T-helper 2 cell treated with Interferon-gamma antibody and Interleukin-4, amounts not matched to agents 100 ng/mL and 5 ng/mL, for 36 hours (primary cell): Measurements from ENCODE around the gene PRDM16. TPM values are rescaled to one million over a fixed set of nuclear protein-coding genes. Genes with fewer than 3 reads are reported as not detected.

ENCODE experiments used
- intact Hi-C: fragments of 100-400 bp; cut with micrococcal nuclease; formaldehyde crosslinking; loops from one replicate; pipeline ENCODE4 v1.15.1; 2023
- total RNA-seq: library from RNA; stranded (reverse); gene quantifications from 2 replicates; pipeline ENCODE4 v1.2.3, GENCODE V29; 2022

The PRDM16 gene
- total RNA-seq, 1 donor from 2014 or later: not detected

DNA sequence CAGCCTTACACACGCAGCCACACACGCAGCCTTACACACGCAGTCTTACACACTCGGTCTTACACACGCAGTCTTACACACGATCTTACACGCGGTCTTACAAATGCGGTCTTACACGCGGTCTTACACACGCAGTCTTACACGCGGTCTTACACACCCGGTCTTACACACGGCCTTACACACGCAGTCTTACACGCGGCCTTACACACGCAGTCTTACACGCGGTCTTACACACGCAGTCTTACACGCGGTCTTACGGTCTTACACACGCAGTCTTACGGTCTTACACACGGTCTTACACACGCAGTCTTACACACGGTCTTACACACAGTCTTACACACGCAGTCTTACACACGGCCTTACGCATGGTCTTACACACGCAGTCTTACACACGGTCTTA lies 111.9 kb downstream of the PRDM16 start:
- intact Hi-C loops: no loop called here

GRCh38 chr1:3181956-3182355 lies 113.0 kb downstream of the PRDM16 start:
- intact Hi-C loops: no loop called here

DNA sequence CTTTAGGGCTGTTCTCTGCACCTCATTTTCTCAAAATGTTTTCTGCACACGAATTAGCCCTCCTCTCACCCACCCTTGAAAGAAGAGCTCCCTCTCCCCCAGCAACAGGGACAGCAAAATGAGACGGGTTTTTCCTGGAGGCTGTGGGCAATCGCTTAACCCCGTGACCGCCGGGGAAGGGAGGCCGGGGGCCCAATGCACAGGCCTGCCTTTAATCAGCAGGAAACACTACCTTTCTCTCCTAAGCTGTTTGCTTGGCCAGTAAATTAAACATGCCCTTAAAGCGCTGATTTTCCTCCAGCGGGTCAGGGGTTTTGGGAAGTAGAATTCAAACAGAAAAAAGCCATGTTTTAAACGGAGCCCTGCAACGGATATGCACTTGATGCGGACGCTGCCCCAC lies 114.4 kb downstream of the PRDM16 start:
- intact Hi-C loops: no loop called here

DNA sequence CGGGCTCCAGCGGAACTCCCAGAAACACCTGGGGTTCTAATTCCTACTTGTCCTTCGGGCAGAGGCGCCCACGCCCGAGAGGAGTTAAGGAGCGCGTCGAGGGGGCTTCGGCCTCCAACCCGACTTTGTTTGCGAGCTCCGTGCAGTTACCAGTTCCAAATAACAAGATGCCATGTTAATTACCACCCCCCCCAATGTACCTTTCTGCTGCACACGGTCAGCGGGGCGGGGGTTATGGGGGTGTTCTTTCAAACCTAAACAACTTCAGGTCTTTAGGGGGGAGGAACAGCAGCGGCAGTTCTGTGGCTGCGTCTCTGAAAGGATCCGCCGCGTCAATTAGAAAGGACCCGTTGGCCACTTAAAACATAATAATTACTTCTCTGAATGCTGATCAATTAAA lies 114.8 kb downstream of the PRDM16 start:
- intact Hi-C loops: no loop called here

- intact Hi-C loops: no loop called here
These were observed 115.7 kb downstream of the PRDM16 start for GRCh38 chr1:3184666-3185065.

DNA sequence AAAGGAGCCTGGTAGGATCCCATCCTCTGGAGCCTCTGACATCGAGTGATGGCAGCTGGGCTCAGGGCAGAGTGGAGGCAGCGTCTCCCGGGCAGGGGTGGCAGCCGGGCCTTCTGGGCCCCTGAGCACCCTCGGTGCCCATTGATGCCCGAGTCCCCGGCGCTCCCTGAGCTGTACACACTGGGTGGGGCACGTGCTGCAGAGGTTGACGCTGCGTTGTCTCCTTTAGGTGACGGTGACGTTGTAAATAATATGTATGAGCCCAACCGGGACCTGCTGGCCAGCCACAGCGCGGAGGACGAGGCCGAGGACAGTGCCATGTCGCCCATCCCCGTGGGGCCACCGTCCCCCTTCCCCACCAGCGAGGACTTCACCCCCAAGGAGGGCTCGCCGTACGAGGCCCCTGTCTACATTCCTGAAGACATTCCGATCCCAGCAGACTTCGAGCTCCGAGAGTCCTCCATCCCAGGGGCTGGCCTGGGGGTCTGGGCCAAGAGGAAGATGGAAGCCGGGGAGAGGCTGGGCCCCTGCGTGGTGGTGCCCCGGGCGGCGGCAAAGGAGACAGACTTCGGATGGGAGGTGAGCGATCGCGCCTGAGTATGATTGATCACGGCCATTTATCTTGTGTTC lies 117.0 kb downstream of the PRDM16 start:
- intact Hi-C loops: no loop called here

DNA sequence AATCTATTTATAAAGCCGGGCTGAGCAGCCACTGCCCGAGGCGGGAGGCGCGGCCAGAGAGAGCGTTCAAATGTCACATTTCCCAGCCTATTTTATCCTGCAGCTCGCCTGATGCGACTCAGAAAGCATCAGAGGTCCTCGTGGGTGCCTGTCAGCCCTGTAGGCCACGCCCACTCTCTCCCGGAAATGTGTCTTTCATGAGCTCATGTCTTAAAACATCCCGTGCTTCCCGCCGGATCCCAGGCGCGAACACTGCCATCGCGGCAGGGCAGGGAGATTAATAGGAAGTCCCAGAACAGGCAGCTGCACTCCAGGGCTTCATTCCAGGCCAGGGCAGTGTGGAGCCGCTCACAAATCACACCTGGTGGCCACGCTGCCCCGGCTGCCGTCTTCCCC lies 117.5 kb downstream of the PRDM16 start:
- intact Hi-C loops: no loop called here

DNA sequence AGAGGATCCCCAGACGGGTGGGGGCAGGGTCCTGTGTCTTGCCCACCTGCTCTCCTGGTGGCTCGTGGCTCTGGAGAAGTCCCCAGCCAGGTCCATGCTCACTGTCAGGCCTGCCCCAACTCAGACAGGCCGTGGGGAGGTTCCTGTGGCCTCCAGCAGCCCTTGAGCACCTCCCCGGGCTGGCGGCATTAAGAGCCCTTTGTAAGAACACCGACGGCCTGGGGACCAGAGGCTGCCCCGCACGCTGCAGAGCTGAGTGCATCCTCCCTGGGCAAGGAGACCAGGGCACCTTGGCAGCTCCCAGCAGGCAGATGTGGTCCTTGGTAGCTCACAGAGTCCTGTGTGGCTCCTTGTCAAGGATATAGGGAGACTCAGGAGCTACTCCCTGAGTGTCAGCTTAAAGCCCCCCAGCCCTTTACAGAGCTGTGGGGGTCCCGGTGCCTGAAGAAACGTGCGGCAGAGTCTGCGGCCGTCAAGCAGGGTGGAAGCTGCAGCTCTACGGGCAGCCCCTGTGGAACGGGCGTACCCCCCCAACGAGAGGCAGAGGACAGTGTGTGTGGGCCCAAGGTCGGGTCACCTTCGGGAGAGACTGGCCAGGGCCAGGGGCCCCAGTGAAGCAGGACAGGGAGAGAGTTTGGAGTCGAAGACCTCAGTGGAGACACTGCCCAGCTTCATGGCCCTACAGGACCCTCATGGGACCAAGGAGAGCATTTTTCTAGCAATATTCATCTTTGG lies 118.6 kb downstream of the PRDM16 start:
- intact Hi-C loops: no loop called here

DNA sequence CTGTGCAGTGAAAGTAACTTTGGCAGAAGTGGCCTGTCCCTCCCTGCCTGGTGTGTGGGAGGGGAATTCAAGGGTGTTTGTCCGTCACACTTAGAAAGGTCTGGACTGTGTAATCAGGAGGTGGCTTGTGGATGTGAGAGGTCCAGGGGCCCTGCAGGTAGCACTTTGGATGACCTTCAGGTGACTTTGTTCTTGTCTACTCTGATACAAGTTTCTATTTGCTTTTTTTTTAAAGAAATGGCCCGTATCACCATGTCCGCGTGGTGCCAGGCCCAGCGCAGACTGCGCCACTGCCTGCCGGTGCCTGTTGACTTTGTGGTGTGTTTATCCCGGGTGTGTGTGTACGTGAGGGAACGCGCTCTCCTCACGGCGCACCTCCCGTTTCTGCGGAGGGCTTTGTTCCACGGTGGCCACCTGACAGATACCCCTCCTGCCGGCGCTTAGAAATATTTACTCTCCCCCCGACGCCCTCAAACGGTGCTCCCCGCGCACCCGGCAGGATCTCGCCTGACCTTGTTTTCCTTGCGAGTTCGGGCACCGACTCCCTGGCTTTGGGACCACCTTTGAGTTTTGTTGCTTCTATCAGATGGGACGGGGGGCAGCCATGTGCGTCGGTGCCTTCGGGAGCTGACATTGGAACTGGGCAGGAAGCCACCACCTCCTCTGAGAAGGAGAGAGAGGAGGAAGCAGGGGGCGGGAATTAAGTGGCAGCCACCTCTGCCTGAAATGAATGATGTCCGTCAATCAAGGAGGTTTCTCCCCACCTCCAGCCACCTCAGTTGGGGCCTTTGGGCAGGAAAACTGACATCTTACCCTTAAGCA lies 119.4 kb downstream of the PRDM16 start:
- intact Hi-C loops: no loop called here

- intact Hi-C loops: no loop called here
These were observed 121.4 kb downstream of the PRDM16 start for GRCh38 chr1:3190256-3191041.

DNA sequence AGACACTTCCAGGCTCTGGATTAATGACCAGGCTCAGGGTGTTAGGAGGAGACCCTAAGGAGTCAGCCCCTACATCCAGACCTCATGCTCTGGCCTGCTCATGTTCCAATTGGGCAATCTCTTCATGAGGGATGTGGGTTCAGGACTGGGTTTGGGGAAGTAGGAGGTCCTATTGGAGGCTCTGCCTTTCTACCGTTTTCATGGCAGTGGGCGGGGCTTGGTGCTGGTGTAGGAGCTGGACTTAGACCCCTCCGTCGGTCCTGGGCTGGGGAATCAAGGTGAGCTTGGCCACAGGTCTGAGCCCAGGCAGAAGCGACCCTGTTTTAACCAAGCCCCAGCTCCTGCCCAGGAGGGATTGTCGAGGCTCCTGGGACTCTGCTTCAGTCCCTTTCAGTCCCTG lies 123.4 kb downstream of the PRDM16 start:
- intact Hi-C loops: no loop called here

DNA sequence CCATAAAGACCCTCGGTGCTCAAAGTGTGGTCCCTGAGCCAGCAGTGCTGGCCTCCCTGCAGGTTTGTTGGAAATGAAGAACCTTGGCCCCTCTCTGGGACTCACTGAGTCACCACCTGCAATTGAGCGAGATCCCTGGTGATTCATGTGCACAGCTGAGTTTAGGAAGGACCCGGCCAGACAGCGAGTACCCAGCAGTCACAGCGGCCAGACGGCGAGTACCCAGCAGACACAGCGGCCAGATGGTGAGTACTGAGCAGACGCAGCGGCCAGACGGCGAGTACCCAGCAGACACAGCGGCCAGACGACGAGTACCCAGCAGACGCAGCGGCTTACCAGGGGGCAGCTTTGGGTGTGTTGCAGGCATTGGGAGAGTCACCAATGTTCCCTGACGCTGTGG lies 123.8 kb downstream of the PRDM16 start:
- intact Hi-C loops: no loop called here

DNA sequence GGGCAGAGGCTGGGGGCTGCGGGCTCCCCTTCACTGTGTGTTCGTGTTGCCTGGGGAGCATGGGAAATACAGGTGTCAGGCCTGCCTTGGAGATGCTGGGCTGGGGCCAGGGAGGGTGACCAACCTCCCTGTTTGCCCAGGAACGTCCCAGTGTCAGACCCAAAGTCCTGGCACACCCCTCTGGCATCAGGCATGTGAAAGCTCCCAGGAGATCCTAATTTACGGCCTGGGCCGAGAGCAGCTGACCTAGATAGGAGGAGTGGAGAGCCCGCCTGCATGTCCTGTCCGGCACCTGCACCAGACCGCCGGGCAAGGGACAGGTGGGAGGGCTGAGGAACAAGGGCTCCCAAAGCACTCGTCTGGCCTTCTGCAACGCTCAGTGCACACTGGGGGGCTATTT lies 124.8 kb downstream of the PRDM16 start:
- intact Hi-C loops: no loop called here

DNA sequence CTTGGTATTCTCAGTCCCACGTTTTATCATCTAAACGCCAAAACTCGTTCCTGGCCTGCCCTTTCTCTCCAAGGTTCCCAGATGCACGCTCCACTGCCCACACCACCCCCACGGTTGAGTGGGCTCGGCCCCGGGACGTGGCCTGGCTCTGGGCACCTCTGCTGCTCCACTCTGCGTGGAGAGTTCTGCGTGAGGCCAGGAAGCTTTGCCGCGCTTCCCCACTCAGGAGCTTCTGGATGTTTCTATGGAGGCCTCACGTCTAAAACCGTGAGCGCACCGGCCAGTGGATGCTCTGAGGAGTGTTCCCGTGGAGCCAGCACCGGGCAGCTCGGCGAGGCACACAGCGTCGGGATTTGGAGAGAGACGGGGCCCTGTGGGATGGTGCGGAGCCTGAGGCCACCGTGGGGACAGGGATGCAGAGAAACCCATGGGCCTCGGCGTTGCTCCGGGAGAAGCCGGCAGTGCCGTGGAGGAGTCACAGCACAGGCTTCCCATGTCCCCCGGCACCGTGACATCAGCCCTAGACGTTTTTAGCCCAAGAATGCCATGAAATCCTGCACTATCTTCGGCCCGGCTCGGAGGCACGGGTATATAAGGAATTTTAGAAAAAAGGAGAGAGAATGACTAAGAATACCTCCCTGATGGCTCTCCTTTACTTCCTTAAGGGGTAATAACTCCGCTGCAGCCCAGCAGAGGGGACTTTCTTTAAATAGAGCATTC lies 125.9 kb downstream of the PRDM16 start:
- intact Hi-C loops: no loop called here

- intact Hi-C loops: no loop called here
These were observed 126.4 kb downstream of the PRDM16 start for GRCh38 chr1:3195480-3195815.

- intact Hi-C loops: no loop called here
These were observed 127.0 kb downstream of the PRDM16 start for GRCh38 chr1:3195966-3196515.

DNA sequence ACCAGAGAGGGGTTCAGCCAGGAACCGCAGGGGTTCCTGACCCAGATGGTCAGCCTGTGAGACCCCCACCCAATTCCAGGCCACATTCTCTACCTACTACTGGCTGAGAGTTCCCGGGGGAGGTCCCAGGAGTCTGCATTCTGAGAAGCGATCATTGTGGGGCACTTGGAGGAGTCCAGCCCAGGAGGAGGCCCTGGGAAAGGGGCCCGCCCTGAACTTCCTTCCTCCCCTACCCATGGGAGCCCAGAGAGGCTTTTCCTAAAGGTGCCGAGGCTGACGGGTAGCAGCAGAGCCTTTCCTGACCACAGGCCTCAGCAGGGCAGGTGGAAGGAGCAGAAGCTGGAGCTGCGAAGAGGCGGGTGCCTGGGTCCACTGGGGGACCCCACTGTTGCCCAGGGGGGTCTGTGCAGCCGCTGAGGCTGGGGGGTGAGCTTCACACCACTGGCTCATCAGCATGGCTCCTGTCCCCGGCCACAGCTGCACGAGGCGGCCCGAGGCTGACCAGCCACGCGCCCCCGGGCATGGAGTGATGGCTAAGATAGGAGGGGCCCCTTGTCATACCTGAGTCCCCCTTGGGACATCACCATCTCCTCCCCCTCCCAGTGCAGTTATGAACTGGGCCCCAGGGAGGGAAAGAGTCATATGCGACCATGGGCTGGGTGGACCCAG lies 127.7 kb downstream of the PRDM16 start:
- intact Hi-C loops: no loop called here

DNA sequence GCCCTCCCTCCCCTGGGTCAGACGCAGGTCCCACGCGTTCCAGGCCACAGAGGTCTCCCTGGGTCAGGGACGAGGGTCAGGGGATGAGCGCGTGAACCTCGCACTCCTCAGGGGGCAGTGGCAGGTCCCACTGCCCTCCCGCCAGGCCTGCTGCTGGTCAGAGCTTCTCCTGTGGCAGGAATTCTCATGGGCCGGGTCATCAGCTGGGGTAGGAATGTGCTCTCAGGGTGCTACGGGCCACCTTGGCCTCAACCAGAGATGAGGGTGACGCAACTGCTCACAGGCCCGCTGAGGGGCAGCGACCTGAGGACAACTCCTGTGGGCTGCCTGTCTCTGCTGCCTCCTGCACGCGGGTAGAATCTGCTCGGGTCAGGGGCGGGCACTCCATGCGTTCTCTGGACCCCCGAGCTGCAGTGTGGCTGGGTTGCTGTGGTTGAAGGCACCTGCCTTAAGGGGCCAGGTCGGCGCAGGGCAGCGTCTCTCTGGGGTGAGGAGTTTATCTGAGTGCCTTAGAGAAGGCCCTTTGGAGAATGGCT lies 128.8 kb downstream of the PRDM16 start:
- intact Hi-C loops: no loop called here

GRCh38 chr1:3198371-3199271 lies 129.6 kb downstream of the PRDM16 start:
- intact Hi-C loops: no loop called here
